ENCODE results near the gene TLE4. TPM values are rescaled to one million over a fixed set of nuclear protein-coding genes. Genes with fewer than 3 reads are reported as not detected.

TLE4 gene
- total and polyA plus RNA-seq, 12 donors: 4.2 to 17.3 (median 11.0) TPM

DNA sequence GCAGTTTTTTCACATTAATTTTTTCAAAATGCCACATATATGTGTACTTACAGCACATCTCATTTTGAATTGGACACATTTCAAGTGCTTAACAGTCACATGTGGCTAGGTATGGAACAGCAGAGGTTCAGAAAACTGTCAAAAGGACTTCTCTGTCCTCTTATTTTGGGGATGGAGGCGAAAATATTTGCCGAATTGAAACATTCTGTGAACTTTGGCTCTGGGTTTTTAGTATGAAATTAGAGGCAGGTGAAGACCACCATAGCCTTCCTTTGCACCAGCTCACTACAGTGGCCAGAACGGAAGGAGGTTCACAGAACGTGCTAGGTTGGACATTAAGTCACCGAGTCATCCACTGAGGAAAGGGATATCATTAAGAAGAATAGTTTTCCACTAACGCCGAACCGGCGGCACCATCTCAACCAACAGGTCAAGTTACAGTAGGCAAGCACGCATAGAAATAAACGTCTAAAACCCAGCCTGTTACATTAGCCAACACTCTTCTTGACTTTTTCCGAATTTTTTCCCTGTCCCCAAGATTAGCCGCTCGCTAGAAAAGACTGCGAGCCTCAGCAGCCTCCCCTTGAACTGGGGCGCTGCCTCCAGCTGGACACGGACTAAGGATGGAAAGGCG lies 1.8 kb upstream of the TLE4 start:
- Histone ChIP-seq H3K27me3 (peaks cover 0 to 29% (median 7%) of the 10 kb centered on the region in 7 donors), H3K9me3 (peaks cover 0 to 8% (median 0%) of the 10 kb centered on the region in 11 donors), H3K36me3 (no peaks in the 10 kb centered on the region), H3K4me1 (peaks cover 0 to 32% (median 23%) of the 10 kb centered on the region in 9 donors), H3K4me3 (peak overlapping the region; percentile 45 to 97 (median 74)), H3K27ac (peak overlapping the region in 3 of 10 donors; percentile 49 to 79 (median 60))
- WGBS, 2 donors: 17 to 24% methylated on average over 18 of the region's 18 CpGs
- intact Hi-C loops (cut with DNase I): loop anchor here in 7 of 10 donors (5.0 to 10.0 kb wide), 7 partner anchors 85 to 232 kb away; no protein-coding TSS in a partner anchor
- DNase-seq: no peak
- TF ChIP-seq, protein P1, sequence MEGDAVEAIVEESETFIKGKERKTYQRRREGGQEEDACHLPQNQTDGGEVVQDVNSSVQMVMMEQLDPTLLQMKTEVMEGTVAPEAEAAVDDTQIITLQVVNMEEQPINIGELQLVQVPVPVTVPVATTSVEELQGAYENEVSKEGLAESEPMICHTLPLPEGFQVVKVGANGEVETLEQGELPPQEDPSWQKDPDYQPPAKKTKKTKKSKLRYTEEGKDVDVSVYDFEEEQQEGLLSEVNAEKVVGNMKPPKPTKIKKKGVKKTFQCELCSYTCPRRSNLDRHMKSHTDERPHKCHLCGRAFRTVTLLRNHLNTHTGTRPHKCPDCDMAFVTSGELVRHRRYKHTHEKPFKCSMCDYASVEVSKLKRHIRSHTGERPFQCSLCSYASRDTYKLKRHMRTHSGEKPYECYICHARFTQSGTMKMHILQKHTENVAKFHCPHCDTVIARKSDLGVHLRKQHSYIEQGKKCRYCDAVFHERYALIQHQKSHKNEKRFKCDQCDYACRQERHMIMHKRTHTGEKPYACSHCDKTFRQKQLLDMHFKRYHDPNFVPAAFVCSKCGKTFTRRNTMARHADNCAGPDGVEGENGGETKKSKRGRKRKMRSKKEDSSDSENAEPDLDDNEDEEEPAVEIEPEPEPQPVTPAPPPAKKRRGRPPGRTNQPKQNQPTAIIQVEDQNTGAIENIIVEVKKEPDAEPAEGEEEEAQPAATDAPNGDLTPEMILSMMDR (IDR thresholded peaks at IDR 0.05): no peak
- no peak for ATAC-seq

DNA sequence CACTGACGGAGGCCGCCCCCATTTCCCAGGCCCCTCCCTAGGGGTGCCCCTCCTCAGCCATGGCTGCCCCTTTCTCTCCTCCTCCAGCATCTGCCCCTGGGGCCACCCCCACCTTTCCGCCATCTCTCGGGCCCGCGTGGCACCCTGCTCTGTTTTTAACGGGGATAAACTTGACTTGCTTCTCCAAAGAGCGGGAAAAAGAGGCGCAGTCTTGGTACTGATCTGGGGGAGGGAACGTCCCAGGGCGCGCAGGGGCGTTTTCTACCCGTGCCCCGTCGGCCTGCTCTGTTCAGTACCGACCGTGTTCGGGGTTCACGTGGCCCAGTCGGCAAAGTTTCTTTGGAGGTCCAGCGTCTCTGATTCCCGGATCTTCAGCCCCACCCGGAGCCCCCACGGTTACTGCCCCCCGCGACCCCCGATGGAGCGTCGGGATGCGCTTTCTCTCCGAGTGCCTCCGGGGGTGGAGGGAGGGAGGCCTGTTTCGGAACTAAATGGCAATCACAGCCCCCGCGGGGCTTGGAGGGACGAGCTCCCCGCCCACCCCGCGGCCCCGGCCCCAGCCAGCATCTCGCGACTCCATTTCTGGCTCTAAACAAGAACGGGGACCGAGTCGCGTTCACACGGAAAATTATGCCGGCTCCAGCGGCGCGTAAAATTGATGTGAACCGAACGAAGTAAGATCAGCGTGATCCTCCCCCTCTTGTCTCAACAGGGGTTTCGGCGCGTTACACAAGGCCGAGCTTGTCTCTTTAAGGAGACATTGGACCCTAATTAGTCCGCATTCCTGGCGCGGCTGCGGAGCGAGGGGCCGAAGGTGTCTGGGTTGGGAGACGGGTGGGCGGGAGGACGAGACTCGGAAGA lies 1.1 kb upstream of the TLE4 start:
- DNase-seq (peak; percentile 25 to 32), ATAC-seq (peak in 3 of 8 donors; percentile 1 to 13 (median 3))
- WGBS, 2 donors: 0% methylated on average over 69 of the region's 69 CpGs
- peak overlapping the region in 7 of 10 donors; percentile 30 to 79 (median 60) for H3K27ac ChIP-seq
- H3K36me3 ChIP-seq: peaks cover 0 to 1% (median 0%) of the 10 kb centered on the region in 9 donors
- intact Hi-C loops (cut with DNase I): loop anchor here in 7 of 10 donors (5.0 to 10.0 kb wide), 7 partner anchors 84 to 232 kb away; no protein-coding TSS in a partner anchor
- TF ChIP-seq, protein P1 (IDR thresholded peaks at IDR 0.05): no peak
- H3K4me1 ChIP-seq: peaks cover 0 to 40% (median 26%) of the 10 kb centered on the region in 9 donors
- H3K27me3 ChIP-seq: peaks cover 0 to 21% (median 4%) of the 10 kb centered on the region in 7 donors
- peaks cover 0 to 8% (median 0%) of the 10 kb centered on the region in 11 donors for H3K9me3 ChIP-seq
- H3K4me3 ChIP-seq: peak overlapping the region; percentile 45 to 97 (median 74)

- H3K9me3 ChIP-seq: peaks cover 0 to 8% (median 0%) of the 10 kb centered on the region in 11 donors
- intact Hi-C loops (cut with DNase I): loop anchor here in 7 of 10 donors (5.0 to 10.0 kb wide), 7 partner anchors 83 to 230 kb away; no protein-coding TSS in a partner anchor
- TF ChIP-seq, protein P1 (IDR thresholded peaks at IDR 0.05): no peak
- H3K27ac ChIP-seq: peak overlapping the region; percentile 34 to 96 (median 93)
- WGBS, 2 donors: 0 to 1% methylated on average over 41 to 48 of the region's 48 CpGs
- H3K27me3 ChIP-seq: peaks cover 0 to 16% (median 0%) of the 10 kb centered on the region in 7 donors
- peak overlapping the region; percentile 74 to 98 (median 95) for H3K4me3 ChIP-seq
- peak in 3 of 8 donors; percentile 2 to 14 (median 10) for ATAC-seq
- peaks cover 0 to 8% (median 0%) of the 10 kb centered on the region in 9 donors for H3K36me3 ChIP-seq
- H3K4me1 ChIP-seq: peaks cover 0 to 54% (median 36%) of the 10 kb centered on the region in 9 donors
- no peak for DNase-seq
Observed at GRCh38 chr9:79572032-79572607, 355 bp downstream of the TLE4 start.
